Posterior vena cava (tissue), 2 donors: Measurements from ENCODE around the gene MDGA2. TPM values are rescaled to one million over a fixed set of nuclear protein-coding genes. Genes with fewer than 3 reads are reported as not detected.

Experiments used
- DNase-seq: peaks from one replicate; pipeline ENCODE4 v3.0.0-alpha.2; 2020; ENCODE audit warnings: low spot score
- intact Hi-C, 2 donors: fragments of 100-400 bp; cut with DNase I; formaldehyde crosslinking; loops; one replicate each; pipeline versions ENCODE4 v1.14.1 to v1.14.2; 2022 to 2023
- total RNA-seq, 2 donors: library from RNA; stranded (reverse); fragmentation: NEBNext Ultra II Directional; extraction: Animal tissue kit (Norgen Biotek cat#: 25700); gene quantifications; one replicate each; pipeline ENCODE4 v1.2.1, GENCODE V29; 2021
- donor health status: DM: yes; HTN: yes; CAD: no.
- donor health status: DM: yes; HTN: yes; CAD: no.

Gene MDGA2
- total RNA-seq, 2 donors from 2014 or later, result 0.37 to 0.52 TPM

- intact Hi-C loops, result no loop called here
- DNase-seq, result no peak
Observed at GRCh38 chr14:47511829-47512228, 163.6 kb downstream of the MDGA2 start.

DNA sequence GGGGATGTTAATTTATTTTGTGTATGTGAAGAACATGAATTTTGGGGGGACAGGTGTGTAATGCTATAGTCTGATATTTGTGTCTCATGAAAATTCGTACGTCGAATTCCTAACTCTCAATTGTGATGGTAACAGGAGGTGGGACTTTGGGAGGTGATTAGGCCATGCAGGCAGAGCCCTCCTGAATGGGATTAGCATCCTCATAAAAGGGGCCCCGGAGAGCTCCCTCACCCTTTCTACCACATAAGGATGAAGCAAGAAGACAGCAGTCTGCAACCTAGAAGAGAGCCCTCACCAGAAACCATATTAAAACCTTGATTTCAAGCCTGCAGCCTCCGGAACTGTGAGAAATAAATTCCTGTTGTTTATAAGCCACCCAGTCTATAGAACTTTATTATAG, 165.4 kb downstream of the MDGA2 start:
- intact Hi-C loops, result no loop called here
- DNase-seq, result no peak

- no peak for DNase-seq
- intact Hi-C loops, result no loop called here
Observed at GRCh38 chr14:47507861-47508260, 167.5 kb downstream of the MDGA2 start.

- intact Hi-C loops, result no loop called here
- no peak for DNase-seq
Observed at GRCh38 chr14:47500369-47500768, 175.0 kb downstream of the MDGA2 start.

GRCh38 chr14:47490766-47491165, 184.6 kb downstream of the MDGA2 start:
- intact Hi-C loops, result no loop called here
- DNase-seq, result no peak

- intact Hi-C loops, result no loop called here
- no peak for DNase-seq
Observed at GRCh38 chr14:47490353-47490752, 185.1 kb downstream of the MDGA2 start.

- intact Hi-C loops, result no loop called here
- DNase-seq, result no peak
Observed at GRCh38 chr14:47485421-47485820, 190.0 kb downstream of the MDGA2 start.

GRCh38 chr14:47483449-47483848, 192.0 kb downstream of the MDGA2 start:
- no peak for DNase-seq
- intact Hi-C loops, result no loop called here

- DNase-seq, result no peak
- intact Hi-C loops, result no loop called here
Observed at GRCh38 chr14:47471075-47471474, 204.3 kb downstream of the MDGA2 start.

- no peak for DNase-seq
- intact Hi-C loops, result no loop called here
Observed at GRCh38 chr14:47466916-47467315, 208.5 kb downstream of the MDGA2 start.

DNA sequence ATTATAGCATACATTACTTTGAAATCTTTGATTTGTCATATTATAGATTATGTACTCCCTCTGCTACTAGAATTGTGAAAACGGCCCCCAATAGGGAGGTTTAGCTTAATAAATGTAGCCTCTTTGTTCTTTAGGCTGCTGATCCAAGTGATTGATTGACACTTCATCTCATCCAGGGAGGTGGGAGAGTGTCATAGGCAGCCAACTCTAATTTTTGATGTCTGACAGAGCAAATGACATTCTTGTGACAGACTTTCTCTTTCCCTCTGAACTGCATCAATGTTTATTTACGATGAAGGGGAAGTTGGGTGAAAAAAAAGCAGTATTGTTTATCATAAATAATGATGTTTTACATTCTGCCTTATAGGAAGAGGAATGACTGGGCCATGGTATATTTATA, 221.4 kb downstream of the MDGA2 start:
- intact Hi-C loops, result no loop called here
- DNase-seq, result no peak

DNA sequence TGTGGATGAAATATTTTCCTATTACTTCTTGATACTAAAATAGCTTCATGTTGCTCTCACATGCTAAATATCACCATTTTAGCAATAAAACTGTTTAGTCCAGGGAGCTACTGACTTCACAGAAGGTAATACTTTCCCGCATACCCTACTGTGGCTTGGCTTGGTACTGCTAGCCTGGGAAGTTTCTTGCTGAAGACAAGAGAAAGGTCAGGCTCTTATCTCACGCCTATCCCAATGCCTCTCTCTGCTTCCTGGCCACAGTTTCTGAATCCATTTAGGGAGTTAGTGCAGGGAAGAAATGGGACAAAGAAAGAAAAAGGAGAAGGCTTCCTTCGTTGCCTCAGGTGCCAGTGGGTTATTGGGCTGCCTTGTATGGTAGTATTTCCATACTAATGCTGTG, 228.3 kb downstream of the MDGA2 start:
- DNase-seq, result no peak
- intact Hi-C loops, result no loop called here

DNA sequence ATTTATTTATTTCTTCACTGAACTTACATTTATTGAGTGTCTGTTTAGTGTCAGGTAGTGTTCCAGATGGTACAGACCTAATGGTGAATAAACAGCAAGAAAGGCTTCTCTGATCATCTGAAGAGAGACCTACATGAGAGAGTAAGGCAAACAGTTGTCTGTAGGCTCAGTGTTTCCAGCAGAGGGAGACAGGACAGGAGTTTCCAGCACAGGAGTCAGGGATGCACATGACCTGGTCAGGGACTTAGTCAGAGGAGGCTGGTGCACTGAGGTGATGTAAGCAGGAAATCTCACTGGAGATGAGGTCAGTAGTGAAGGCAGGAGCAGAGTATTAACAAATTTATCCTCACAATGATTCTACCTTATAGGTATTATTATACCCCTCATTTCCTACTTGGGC, 233.2 kb downstream of the MDGA2 start:
- intact Hi-C loops, result no loop called here
- DNase-seq, result no peak

GRCh38 chr14:47439953-47440352, 235.5 kb downstream of the MDGA2 start:
- intact Hi-C loops, result no loop called here
- no peak for DNase-seq

DNA sequence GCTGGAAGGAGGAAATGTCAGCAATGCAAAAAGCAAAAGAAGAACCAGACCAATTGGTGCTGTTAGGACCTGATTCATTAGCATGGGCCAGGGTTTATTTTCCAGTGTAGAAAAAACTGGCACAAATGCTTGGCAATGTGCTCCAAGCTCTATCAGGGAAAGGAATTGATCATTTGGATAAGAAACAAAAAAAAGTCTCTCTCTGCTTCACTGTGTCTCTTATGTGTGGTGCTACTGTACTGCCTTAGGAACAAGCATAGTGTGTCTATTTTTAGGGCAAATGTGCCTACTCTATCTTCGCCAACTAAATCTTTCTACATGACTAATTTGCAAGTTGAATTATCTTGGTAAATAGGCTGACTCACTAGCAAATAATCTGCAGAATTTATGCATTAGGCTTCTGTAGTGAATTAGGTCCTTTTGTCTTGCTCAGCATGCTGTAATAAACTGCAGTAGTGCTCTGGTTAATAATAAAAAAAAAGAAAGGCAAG, 236.7 kb downstream of the MDGA2 start:
- intact Hi-C loops, result no loop called here
- DNase-seq, result no peak

GRCh38 chr14:47435331-47435965, 240.0 kb downstream of the MDGA2 start:
- DNase-seq, result no peak
- intact Hi-C loops, result no loop called here

- DNase-seq, result no peak
- intact Hi-C loops, result no loop called here
Observed at GRCh38 chr14:47427629-47428028, 247.8 kb downstream of the MDGA2 start.

DNA sequence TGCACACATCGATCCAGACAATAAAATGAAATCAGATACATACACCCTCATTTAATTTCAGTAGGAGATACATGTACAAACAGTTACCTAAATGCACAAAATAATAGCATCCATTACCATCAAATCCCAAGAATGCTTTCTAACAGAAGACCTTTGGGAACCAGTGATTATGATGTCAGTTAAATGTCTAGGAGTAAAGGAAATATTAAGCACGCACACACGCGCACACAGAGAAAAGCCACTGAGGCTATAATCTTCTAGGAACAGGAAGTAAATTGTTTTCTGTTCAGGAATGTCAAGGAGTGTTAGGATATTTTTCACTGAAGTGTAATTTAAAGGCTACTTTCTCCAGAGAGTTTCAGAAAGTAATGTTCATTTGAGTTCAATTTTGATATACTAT, 250.1 kb downstream of the MDGA2 start:
- DNase-seq, result no peak
- intact Hi-C loops, result no loop called here

DNA sequence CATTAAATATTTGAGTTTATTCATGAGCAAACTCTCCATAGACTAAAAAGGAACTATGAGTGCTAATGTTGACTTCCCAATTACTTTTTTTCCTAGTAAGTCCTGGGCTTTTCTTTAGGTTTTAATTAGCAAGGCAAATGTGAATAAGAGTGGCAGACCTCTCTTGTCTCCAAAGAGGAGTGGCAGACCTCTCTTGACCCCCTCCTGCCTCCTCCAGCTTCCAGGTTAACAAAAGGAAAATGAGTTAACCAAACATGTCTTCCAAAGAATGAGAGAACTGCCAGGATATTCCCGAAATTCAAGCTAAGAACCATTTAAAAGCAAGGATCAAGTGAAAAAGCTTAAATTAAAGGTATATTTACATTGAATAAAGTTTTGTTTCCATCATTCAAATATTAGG, 253.2 kb downstream of the MDGA2 start:
- no peak for DNase-seq
- intact Hi-C loops, result no loop called here

DNA sequence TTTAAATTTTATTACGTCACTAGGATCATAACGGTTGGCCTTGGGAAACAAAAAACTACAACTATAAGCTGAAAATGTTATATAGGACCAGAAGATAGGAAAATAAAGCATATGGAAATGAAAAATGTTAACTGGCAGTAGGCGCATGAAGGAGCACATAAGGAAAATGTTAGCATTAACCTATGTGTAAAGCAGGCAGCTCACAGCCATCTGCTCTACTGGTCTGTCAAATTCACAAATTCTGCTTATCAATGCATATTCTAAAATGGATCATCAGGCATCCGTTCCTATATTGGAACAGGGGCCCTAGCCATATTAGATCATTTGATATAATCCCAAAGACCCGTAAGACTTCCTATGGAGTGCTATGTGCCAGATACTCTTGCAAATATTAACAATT, 263.9 kb downstream of the MDGA2 start:
- no peak for DNase-seq
- intact Hi-C loops, result no loop called here

GRCh38 chr14:47392326-47392725, 283.1 kb downstream of the MDGA2 start:
- intact Hi-C loops, result no loop called here
- DNase-seq, result no peak
